Adrenal gland (tissue), 12 donors: ENCODE results near the gene CERK. TPM values are rescaled to one million over a fixed set of nuclear protein-coding genes. Genes with fewer than 3 reads are reported as not detected.

ENCODE experiments used
- DNase-seq, 7 donors: peaks; one replicate each; pipeline ENCODE4 v3.0.0-alpha.2; 2019 to 2020
- H3K27ac ChIP-seq, 5 donors: fragments of 200-600 bp; sonication (generic) in 4 of 5; 1 replicate in 3 of 5; 2 replicates in 2 of 5; pipeline versions ENCODE4 v1.5.1 to v1.8.0; 2016 to 2020; ENCODE audit warnings: mild to moderate bottlenecking in 1 of 5
- H3K27me3 ChIP-seq: fragments of 200-600 bp; 2 replicates; pipeline ENCODE4 v1.8.0; 2021
- H3K36me3 ChIP-seq, 2 donors: fragments of 200-600 bp; replicated peaks in 1 of 2; 1 replicate in 1 of 2; 2 replicates in 1 of 2; pipeline versions ENCODE4 v1.5.1 to v1.8.0; 2018 to 2022
- H3K4me1 ChIP-seq, 2 donors: fragments of 200-600 bp; replicated peaks in 1 of 2; 1 replicate in 1 of 2; 2 replicates in 1 of 2; pipeline versions ENCODE4 v1.5.1 to v1.8.0; 2018 to 2021
- H3K4me3 ChIP-seq, 4 donors: fragments of 200-600 bp; sonication (generic) in 3 of 4; one replicate each; pipeline ENCODE4 v1.5.1; 2016 to 2018
- H3K9me3 ChIP-seq, 3 donors: fragments of 200-600 bp; sonication (generic) in 1 of 3; replicated peaks in 1 of 3; 1 replicate in 2 of 3; 2 replicates in 1 of 3; pipeline versions ENCODE4 v1.5.1 to v1.8.0; 2016 to 2021
- CTCF ChIP-seq, 6 experiments: fragments of 450-650 bp in 4 of 6; fragments of 200-600 bp in 2 of 6; sonication (generic) in 1 of 6; IDR thresholded peaks; 1 replicate in 5 of 6; 2 replicates in 1 of 6; pipeline versions ENCODE4 v1.5.1 to v1.8.0; 2016 to 2021; ENCODE audit warnings: antibody characterized with exemption in 6 of 6, mild to moderate bottlenecking in 2 of 6, moderate library complexity in 1 of 6
- POLR2A ChIP-seq, 2 donors: fragments of 450-650 bp; IDR thresholded peaks; one replicate each; pipeline ENCODE4 v1.6.1; 2017; ENCODE audit warnings: antibody characterized with exemption in 2 of 2, mild to moderate bottlenecking in 2 of 2, moderate library complexity in 1 of 2
- WGBS, 4 donors: extraction: QIAGEN DNeasy Blood & Tissue Kit in 2 of 4; methylation state at CpG; one replicate each; pipeline versions ENCODE4 v1.1.5 to v1.1.7; 2013 to 2017; 5-methylcytosine and 5-hydroxymethylcytosine counted together
- intact Hi-C, 2 donors: fragments of 100-400 bp; cut with DNase I; formaldehyde crosslinking; loops; one replicate each; pipeline versions ENCODE4 v1.14.1 to v1.15.0; 2022 to 2023
- polyA plus RNA-seq, 3 donors: library from polyadenylated mRNA; stranded (reverse); fragments of 200-250 nt in 2 of 3; fragments of 350-450 nt in 1 of 3; fragmentation: Illumina TruSeq in 1 of 3; extraction: RNeasy Lipid Tissue Mini Kit (QIAGEN cat#74804) in 1 of 3; gene quantifications; one replicate each; pipeline ENCODE4 v1.2.3, GENCODE V29; 2013 to 2014
- total RNA-seq, 9 donors: library from RNA; depleted of rRNA in 4 of 9; stranded (reverse); fragments of >200 nt in 4 of 9; fragments of 120-200 nt in 1 of 9; fragmentation: NEBNext Ultra II Directional in 1 of 9; extraction: Animal tissue kit (Norgen Biotek cat#: 25700) in 1 of 9; gene quantifications; one replicate each; pipeline versions ENCODE4 v1.1.0 to v1.2.4, GENCODE V29; 2013 to 2023
- donor health status: healthy with polysubstance abuse.
- donor health status: Bipolar disorder and iron deficiency.
- donor health status: DM: yes; HTN: yes; CAD: no.
- donor health status: DM: no; HTN: no; CAD: no.
- donor health status: DM: no; HTN: no; CAD: no.
- donor health status: DM: yes; HTN: yes; CAD: no.

Gene CERK
- total and polyA plus RNA-seq, 12 donors: 18.6 to 92.1 (median 41.5) TPM

DNA sequence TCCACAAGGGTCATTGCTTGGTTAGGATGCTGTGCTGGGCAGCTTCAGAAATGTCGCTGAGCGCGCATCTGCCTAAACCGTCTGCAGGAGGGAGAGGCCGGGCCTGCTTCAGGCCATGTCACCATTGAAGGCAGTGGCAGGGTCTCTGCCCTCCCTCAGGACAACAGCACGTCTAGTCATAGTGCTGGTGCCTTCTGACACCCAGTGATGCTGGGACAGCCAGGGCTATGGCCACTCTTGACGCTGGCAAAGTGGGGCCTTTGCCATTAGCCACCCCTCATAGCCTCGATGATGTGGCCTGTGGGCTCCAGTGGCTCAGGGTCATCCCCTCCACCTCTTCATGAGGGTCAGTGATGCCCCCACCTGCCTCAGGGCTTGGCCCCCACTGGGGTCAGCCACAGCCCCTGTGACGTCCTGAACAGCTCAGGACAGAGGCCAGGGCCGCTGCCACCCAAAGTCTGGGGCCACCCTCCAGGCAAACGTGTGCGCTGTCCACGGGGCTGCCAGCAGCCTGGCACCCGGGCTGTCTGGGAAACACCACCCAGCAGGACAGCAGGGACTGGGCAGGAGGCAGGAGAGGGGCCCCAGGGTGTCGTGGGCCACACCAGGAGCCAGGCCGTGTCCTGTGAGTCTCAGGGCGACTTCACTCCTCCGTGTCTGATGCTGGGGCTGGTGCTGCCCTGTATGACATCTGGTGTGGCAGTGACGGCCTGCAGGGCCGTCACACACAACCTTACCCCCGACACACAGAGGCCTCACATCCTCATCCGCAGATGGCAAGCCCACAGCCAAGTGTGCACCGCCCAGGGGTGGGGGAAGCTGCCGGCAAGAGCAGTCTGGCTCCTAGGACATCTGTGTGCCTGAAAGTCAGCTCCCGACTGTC, 42.5 kb downstream of the CERK start:
- TF ChIP-seq POLR2A (IDR thresholded peaks at IDR 0.05) (no peak), CTCF (IDR thresholded peaks at IDR 0.05) (no peak)
- H3K4me3 ChIP-seq: no peak overlapping the region
- intact Hi-C loops: no loop called here
- no peak overlapping the region for H3K27ac ChIP-seq
- 82 to 90% (median 88%) methylated on average over 6 to 25 of the region's 25 CpGs for WGBS, 4 donors
- DNase-seq: no peak
- peaks cover 0 to 82% of the 10 kb centered on the region in 2 donors for H3K36me3 ChIP-seq
- H3K27me3 ChIP-seq: no peaks in the 10 kb centered on the region
- no peaks in the 10 kb centered on the region for H3K9me3 ChIP-seq
- no peaks in the 10 kb centered on the region for H3K4me1 ChIP-seq

GRCh38 chr22:46694416-46695170, 43.5 kb downstream of the CERK start:
- Histone ChIP-seq H3K4me3 (no peak overlapping the region), H3K27ac (no peak overlapping the region), H3K27me3 (no peaks in the 10 kb centered on the region), H3K4me1 (no peaks in the 10 kb centered on the region), H3K36me3 (peaks cover 0 to 82% of the 10 kb centered on the region in 2 donors), H3K9me3 (no peaks in the 10 kb centered on the region)
- intact Hi-C loops: no loop called here
- WGBS, 4 donors: 91 to 96% (median 95%) methylated on average over 12 to 15 of the region's 15 CpGs
- no peak for DNase-seq
- TF ChIP-seq POLR2A (IDR thresholded peaks at IDR 0.05): no peak
- no peak for TF ChIP-seq CTCF (IDR thresholded peaks at IDR 0.05)

DNA sequence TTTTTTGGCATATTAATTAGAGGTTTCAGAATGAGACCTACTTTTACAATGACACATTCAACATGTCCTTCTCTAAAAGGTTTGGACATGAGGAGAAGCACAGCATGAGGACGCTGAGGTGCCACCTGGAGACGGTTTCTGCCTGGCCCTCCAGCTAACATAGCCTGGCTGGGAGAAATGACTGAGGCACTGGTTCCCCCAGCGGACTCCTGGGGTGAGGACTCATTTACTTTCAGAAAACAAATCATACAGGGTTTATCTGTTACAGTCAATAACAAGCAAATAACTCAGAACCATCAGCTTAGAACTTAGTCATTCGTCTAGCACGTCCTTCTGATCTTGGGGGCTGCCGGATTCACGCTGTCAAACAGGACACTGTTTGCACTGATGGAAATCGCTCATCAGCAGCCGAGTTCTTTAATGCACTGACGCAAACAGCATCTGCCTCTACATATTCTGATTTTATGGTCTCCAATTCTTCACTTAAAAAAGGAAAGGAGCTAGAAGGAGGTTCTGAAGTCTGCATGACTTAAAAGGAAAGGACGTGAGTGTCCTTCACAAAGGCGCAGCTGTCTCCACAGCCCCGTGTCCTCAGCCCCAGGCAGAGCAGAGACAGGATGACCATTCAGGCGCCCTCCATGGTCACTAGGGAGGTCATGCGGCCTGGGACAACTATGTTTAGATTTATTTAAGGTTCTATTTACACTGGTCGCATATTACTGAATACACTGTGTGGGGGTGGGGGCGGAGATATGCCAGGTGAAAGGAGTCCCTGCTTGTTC, 44.2 kb downstream of the CERK start:
- Histone ChIP-seq H3K36me3 (peaks cover 0 to 82% of the 10 kb centered on the region in 2 donors), H3K4me3 (no peak overlapping the region), H3K27me3 (no peaks in the 10 kb centered on the region), H3K27ac (no peak overlapping the region), H3K9me3 (no peaks in the 10 kb centered on the region), H3K4me1 (no peaks in the 10 kb centered on the region)
- DNase-seq: no peak
- intact Hi-C loops: no loop called here
- TF ChIP-seq POLR2A (IDR thresholded peaks at IDR 0.05) (no peak), CTCF (IDR thresholded peaks at IDR 0.05) (no peak)
- WGBS, 4 donors: 78 to 90% (median 87%) methylated on average over 17 of the region's 17 CpGs

- peaks cover 0 to 4% of the 10 kb centered on the region in 2 donors for H3K4me1 ChIP-seq
- 90 to 96% (median 92%) methylated on average over 11 to 17 of the region's 17 CpGs for WGBS, 4 donors
- H3K9me3 ChIP-seq: no peaks in the 10 kb centered on the region
- peaks cover 0 to 80% of the 10 kb centered on the region in 2 donors for H3K36me3 ChIP-seq
- TF ChIP-seq CTCF (IDR thresholded peaks at IDR 0.05) (no peak), POLR2A (IDR thresholded peaks at IDR 0.05) (no peak)
- no peak overlapping the region for H3K4me3 ChIP-seq
- H3K27ac ChIP-seq: no peak overlapping the region
- intact Hi-C loops: no loop called here
- H3K27me3 ChIP-seq: no peaks in the 10 kb centered on the region
- DNase-seq: no peak
These were observed 46.5 kb downstream of the CERK start for GRCh38 chr22:46691571-46691970.
